Lower leg skin (tissue), 4 donors: ENCODE data around the gene EPN1. TPM values are rescaled to one million over a fixed set of nuclear protein-coding genes. Genes with fewer than 3 reads are reported as not detected.

ENCODE experiments used
- DNase-seq, 2 donors: peaks; one replicate each; pipeline ENCODE4 v3.0.0-alpha.2; 2019; ENCODE audit warnings: low spot score in 2 of 2
- H3K4me3 ChIP-seq: fragments of 200-600 bp; sonication (generic); 2 replicates; pipeline ENCODE4 v1.5.1; 2017; ENCODE audit warnings: mild to moderate bottlenecking, low read depth; ENCODE audit not compliant: poor library complexity, severe bottlenecking
- POLR2A ChIP-seq, 2 donors: fragments of 450-650 bp; IDR thresholded peaks; one replicate each; pipeline ENCODE4 v1.6.1; 2016 to 2017; ENCODE audit warnings: antibody characterized with exemption in 2 of 2, mild to moderate bottlenecking in 1 of 2, moderate library complexity in 1 of 2
- whole genome bisulfite sequencing, 2 donors: methylation state at CpG; one replicate each; pipeline ENCODE4 v1.1.5; 2018; 5-methylcytosine and 5-hydroxymethylcytosine counted together
- intact Hi-C: fragments of 100-400 bp; cut with DNase I; formaldehyde crosslinking; loops from one replicate; pipeline ENCODE4 v1.15.0; 2023; ENCODE audit warnings: low total_unique reads
- total RNA-seq, 4 donors: library from RNA; depleted of rRNA; stranded (reverse); fragments of >200 nt; gene quantifications; one replicate each; pipeline ENCODE4 v1.1.0, GENCODE V29; 2016
- TF ChIP-seq, protein P1 (sequence below), 3 donors: fragments of 450-650 bp; IDR thresholded peaks; one replicate each; pipeline ENCODE4 v1.5.1; 2016; ENCODE audit warnings: antibody characterized with exemption in 3 of 3, mild to moderate bottlenecking in 3 of 3, moderate library complexity in 2 of 3

Gene EPN1
- total RNA-seq, 4 donors from 2014 or later = 81.2 to 189 (median 120) TPM

DNA sequence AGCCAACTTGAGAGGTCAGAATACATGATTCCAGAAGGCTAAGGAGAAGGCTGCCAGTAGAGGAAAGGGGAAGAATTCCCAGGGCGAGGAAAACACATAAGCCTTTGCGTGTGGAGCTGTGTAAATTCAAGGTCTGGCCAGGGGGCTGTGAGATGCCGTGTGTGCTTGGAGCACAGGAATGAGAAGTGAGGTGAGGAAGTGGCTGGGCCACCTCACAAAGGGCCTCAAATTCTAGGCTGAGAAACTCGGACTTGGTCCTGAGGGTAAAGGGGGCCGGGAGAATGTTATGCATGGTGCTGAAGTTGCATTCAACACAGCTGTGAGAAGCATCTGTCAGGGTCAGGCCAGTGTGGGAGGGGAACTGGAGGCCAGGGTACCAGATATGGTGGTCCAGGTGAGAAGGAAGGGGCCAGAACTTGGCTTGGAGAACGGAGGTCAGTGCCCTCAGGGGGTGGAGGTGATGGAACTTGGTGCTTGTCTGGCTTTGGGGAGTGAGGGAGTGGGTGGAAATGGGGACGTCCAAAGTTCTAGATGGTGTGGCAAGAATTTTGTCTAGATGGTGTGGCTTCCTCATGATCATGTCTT is 39.1 kb upstream of the EPN1 start:
- 54 to 63% methylated on average over 7 of the region's 7 CpGs for WGBS, 2 donors
- TF ChIP-seq, protein P1, sequence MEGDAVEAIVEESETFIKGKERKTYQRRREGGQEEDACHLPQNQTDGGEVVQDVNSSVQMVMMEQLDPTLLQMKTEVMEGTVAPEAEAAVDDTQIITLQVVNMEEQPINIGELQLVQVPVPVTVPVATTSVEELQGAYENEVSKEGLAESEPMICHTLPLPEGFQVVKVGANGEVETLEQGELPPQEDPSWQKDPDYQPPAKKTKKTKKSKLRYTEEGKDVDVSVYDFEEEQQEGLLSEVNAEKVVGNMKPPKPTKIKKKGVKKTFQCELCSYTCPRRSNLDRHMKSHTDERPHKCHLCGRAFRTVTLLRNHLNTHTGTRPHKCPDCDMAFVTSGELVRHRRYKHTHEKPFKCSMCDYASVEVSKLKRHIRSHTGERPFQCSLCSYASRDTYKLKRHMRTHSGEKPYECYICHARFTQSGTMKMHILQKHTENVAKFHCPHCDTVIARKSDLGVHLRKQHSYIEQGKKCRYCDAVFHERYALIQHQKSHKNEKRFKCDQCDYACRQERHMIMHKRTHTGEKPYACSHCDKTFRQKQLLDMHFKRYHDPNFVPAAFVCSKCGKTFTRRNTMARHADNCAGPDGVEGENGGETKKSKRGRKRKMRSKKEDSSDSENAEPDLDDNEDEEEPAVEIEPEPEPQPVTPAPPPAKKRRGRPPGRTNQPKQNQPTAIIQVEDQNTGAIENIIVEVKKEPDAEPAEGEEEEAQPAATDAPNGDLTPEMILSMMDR (IDR thresholded peaks at IDR 0.05) = no peak
- TF ChIP-seq POLR2A (IDR thresholded peaks at IDR 0.05) = no peak
- intact Hi-C loops = no loop called here
- H3K4me3 ChIP-seq = peak overlapping the region; percentile 100
- no peak for DNase-seq

DNA sequence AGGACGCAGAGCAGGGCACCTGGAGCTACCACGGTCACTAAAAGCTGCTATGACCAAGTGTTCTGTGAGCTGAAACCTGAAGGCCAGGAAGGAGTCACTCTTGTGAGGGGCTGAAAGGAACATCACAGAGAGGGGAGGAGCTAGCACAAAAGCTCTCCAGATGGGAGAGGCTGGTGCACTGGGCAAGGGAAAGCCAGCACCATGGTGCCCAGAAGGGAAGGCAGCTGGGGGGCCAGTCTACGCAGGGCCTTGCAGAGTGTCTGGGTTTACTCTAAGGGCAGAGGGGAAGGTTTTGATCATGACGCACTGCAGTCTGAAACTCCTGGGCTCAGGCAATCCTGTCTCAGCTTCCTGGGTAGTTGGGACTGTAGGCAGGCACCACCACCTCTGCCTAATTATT is 38.3 kb upstream of the EPN1 start:
- 84 to 90% methylated on average over 4 of the region's 4 CpGs for WGBS, 2 donors
- intact Hi-C loops = no loop called here
- TF ChIP-seq, protein P1 (IDR thresholded peaks at IDR 0.05) = no peak
- no peak overlapping the region for H3K4me3 ChIP-seq
- DNase-seq = no peak

DNA sequence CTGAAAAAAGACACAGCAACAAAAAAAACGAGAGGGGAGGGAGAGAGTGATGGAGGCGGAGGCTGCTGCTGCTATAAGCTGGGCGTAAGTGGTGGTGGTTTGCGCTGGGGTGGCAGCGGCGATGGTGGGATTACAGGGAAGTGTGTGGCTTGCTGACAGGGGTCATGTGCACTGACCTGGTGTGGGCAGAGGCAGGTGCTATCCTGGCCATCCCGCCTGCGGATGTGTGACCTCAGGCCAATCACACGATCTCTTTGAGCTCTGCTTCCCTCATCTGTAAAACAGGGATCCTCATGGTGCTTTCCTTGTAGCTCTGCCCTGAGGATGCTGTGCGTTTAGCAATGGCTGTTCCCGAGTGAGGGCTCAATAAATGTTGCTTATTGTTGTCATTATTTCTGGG is 37.5 kb upstream of the EPN1 start:
- intact Hi-C loops = no loop called here
- TF ChIP-seq, protein P1 (IDR thresholded peaks at IDR 0.05) = no peak
- TF ChIP-seq POLR2A (IDR thresholded peaks at IDR 0.05) = no peak
- no peak for DNase-seq
- no peak overlapping the region for H3K4me3 ChIP-seq
- WGBS, 2 donors = 70 to 85% methylated on average over 9 to 11 of the region's 11 CpGs

DNA sequence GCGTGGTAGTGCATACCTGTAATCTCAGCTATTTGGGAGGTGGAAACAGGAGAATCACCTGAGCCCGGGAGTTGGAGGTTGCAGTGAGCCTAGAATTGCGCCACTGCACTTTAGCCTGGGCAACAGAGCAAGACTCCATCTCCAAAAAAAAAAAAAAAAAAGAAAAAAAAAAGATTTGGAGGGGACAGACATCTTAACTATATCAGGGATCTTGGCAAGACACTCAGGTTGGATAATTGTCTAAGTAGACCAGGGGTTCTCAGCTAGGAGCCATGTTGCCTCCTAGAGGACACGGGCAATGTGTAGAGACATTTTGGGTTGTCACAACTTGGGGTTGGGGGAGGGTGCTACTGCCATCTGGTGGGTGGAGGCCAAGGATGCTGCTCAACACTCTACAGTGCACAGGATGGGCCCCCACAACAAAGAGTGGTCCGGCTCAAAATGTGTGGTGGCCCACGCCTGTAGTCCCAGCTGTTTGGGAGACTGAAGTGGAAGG is 36.1 kb upstream of the EPN1 start:
- intact Hi-C loops = no loop called here

DNA sequence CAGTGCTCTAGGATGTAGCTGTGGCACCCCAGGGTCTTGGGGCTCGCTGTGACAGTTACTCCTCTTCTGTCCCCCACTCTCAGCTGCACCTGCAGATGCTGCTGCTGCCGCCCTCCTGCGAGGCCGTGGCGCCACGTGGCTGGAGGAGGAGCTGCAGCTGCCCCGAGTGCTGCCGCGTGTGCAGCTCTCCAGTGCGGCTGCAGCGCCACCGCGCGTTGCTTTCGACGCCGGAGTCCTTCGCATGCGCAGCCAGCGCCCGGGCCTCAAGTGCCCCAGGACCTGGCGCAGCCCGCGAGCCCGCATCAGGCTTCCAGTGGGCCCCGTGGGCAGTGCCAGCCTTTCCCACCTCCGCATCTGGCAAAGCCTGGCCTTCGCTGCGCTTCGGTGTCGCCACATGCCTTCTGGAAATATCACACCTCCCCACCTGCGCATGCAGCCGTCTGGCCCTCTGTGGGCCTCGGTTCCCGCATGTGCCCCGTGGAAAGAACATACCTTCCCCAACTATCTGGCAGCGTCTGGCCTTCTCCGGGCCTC is 34.9 kb upstream of the EPN1 start:
- TF ChIP-seq POLR2A (IDR thresholded peaks at IDR 0.05) = no peak
- TF ChIP-seq, protein P1 (IDR thresholded peaks at IDR 0.05) = no peak
- DNase-seq = no peak
- 5 to 14% methylated on average over 17 to 27 of the region's 38 CpGs for WGBS, 2 donors
- intact Hi-C loops = loop anchor here (5.0 kb wide), 1 partner anchor 233 kb away; the partner anchor contains the start of gene UBE2S
- peak overlapping the region; percentile 48 for H3K4me3 ChIP-seq

More for the DNA sequence above, 36.1 kb upstream of the EPN1 start:
- DNase-seq = peak in 1 of 2 donors; percentile 88
- no peak overlapping the region for H3K4me3 ChIP-seq
- 80 to 84% methylated on average over 6 of the region's 6 CpGs for WGBS, 2 donors
- TF ChIP-seq POLR2A (IDR thresholded peaks at IDR 0.05) = no peak
- TF ChIP-seq, protein P1 (IDR thresholded peaks at IDR 0.05) = no peak
